IMR-90 (cell line): ENCODE results near the gene PTPRG. TPM values are rescaled to one million over a fixed set of nuclear protein-coding genes. Genes with fewer than 3 reads are reported as not detected.

Experiments used
- ATAC-seq: fragments of 200-7000 bp; cut with Tn5 transposase; 2 replicates; pipeline ENCODE4 v1.9.1; 2020; ENCODE audit warnings: low read depth, mild to moderate bottlenecking, moderate library complexity
- BruUV-seq: library from RNA; stranded (reverse); fragments of 400-500 nt; replicated peaks from 2 replicates; lab custom pipeline; 2021; lab: Mats Ljungman, UMichigan
- CTCF ChIA-PET: fragments of 300-600 bp; formaldehyde crosslinking; extraction: SDS; loops from one replicate; lab custom pipeline; 2021; ENCODE audit warnings: antibody characterized with exemption; lab: Yijun Ruan, JAX
- POLR2A ChIA-PET: fragments of 300-600 bp; sonication (Branson Sonifier 250); formaldehyde crosslinking; loops from one replicate; lab custom pipeline; 2022; ENCODE audit warnings: antibody characterized with exemption; ENCODE audit not compliant: unreplicated experiment; lab: Charles Lee
- DNase-seq: peaks from one replicate; pipeline ENCODE4 v3.0.0; 2013
- H2AFZ ChIP-seq: replicated peaks from 2 replicates; pipeline ENCODE3; 2013; ENCODE audit warnings: low read length, mild to moderate bottlenecking; ENCODE audit not compliant: poor library complexity
- H2AK5ac ChIP-seq: 2 replicates; pipeline ENCODE4 v1.6.1; 2013; ENCODE audit warnings: low read depth, low read length, inconsistent platforms
- H2AK9ac ChIP-seq: replicated peaks from 2 replicates; pipeline ENCODE3; 2013; ENCODE audit warnings: mild to moderate bottlenecking, low read depth, low read length, moderate library complexity; ENCODE audit not compliant: poor library complexity
- H2BK120ac ChIP-seq: 2 replicates; pipeline ENCODE4 v1.6.1; 2013; ENCODE audit warnings: low read depth, low read length, inconsistent platforms
- H2BK15ac ChIP-seq: 3 replicates; pipeline ENCODE4 v1.6.1; 2013; ENCODE audit warnings: low read depth, low read length, inconsistent platforms
- H2BK20ac ChIP-seq: 2 replicates; pipeline ENCODE4 v1.6.1; 2013; ENCODE audit warnings: low read depth, mild to moderate bottlenecking, inconsistent platforms, low read length, moderate library complexity
- H2BK5ac ChIP-seq: 2 replicates; pipeline ENCODE4 v1.6.1; 2013; ENCODE audit warnings: mild to moderate bottlenecking, low read depth, low read length, inconsistent platforms; ENCODE audit not compliant: poor library complexity, severe bottlenecking
- H3K14ac ChIP-seq: replicated peaks from 2 replicates; pipeline ENCODE4 v1.6.1; 2013; ENCODE audit warnings: low read depth, low read length, inconsistent platforms
- H3K18ac ChIP-seq: 2 replicates; pipeline ENCODE4 v1.6.1; 2013; ENCODE audit warnings: low read depth, low read length, control low read depth
- H3K23ac ChIP-seq: 2 replicates; pipeline ENCODE4 v1.6.1; 2013; ENCODE audit warnings: low read depth, low read length, inconsistent platforms
- H3K27ac ChIP-seq: 2 replicates; pipeline ENCODE4 v1.5.1; 2013; ENCODE audit warnings: mild to moderate bottlenecking, control low read depth, low read length; ENCODE audit not compliant: insufficient read depth
- H3K27me3 ChIP-seq: 2 replicates; pipeline ENCODE4 v1.6.1; 2013; ENCODE audit warnings: low read length; ENCODE audit not compliant: control insufficient read depth, insufficient read depth
- H3K36me3 ChIP-seq: 2 replicates; pipeline ENCODE4 v1.6.1; 2013; ENCODE audit warnings: low read length, mixed read lengths; ENCODE audit not compliant: control insufficient read depth, insufficient read depth
- H3K4ac ChIP-seq: 2 replicates; pipeline ENCODE4 v1.6.1; 2013; ENCODE audit warnings: low read depth, low read length, inconsistent platforms
- H3K4me1 ChIP-seq: 2 replicates; pipeline ENCODE4 v1.6.1; 2013; ENCODE audit warnings: low read length, mixed read lengths; ENCODE audit not compliant: control insufficient read depth, insufficient read depth
- H3K4me2 ChIP-seq: 2 replicates; pipeline ENCODE4 v1.6.1; 2013; ENCODE audit warnings: low read depth, mild to moderate bottlenecking, control low read depth, low read length, moderate library complexity
- H3K4me3 ChIP-seq: 2 replicates; pipeline ENCODE4 v1.5.1; 2013; ENCODE audit warnings: low read depth, mild to moderate bottlenecking, control low read depth, low read length, moderate library complexity; ENCODE audit not compliant: insufficient read depth
- H3K56ac ChIP-seq: 2 replicates; pipeline ENCODE4 v1.6.1; 2013; ENCODE audit warnings: low read length, inconsistent platforms; ENCODE audit not compliant: insufficient read depth; ENCODE audit errors: extremely low read depth
- H3K79me1 ChIP-seq, 2 experiments: 2 replicates each; pipeline ENCODE4 v1.6.1; 2013; ENCODE audit warnings: low read length in 2 of 2, inconsistent platforms in 1 of 2, low read depth in 1 of 2
- H3K9ac ChIP-seq: 2 replicates; pipeline ENCODE4 v1.6.1; 2013; ENCODE audit warnings: low read depth, low read length, control low read depth
- H3K9me1 ChIP-seq: 2 replicates; pipeline ENCODE4 v1.6.1; 2013; ENCODE audit warnings: low read length, inconsistent platforms; ENCODE audit not compliant: insufficient read depth
- H3K9me3 ChIP-seq: 2 replicates; pipeline ENCODE4 v1.6.1; 2013; ENCODE audit warnings: low read length; ENCODE audit not compliant: control insufficient read depth, insufficient read depth
- H4K20me1 ChIP-seq: 2 replicates; pipeline ENCODE4 v1.6.1; 2013; ENCODE audit warnings: low read length, inconsistent platforms; ENCODE audit not compliant: insufficient read depth
- H4K5ac ChIP-seq: 2 replicates; pipeline ENCODE4 v1.6.1; 2013; ENCODE audit warnings: mild to moderate bottlenecking, low read depth, low read length, control low read depth
- H4K8ac ChIP-seq, 2 experiments: 2 replicates each; pipeline ENCODE4 v1.6.1; 2013; ENCODE audit warnings: low read depth in 2 of 2, low read length in 2 of 2, control low read depth in 1 of 2, inconsistent platforms in 1 of 2
- H4K91ac ChIP-seq: 2 replicates; pipeline ENCODE4 v1.6.1; 2013; ENCODE audit warnings: low read depth, low read length, inconsistent platforms; ENCODE audit not compliant: insufficient read depth
- BHLHE40 ChIP-seq: fragments of 150-350 bp; IDR thresholded peaks from 2 replicates; pipeline ENCODE4 v1.6.1; 2016; ENCODE audit warnings: mild to moderate bottlenecking, low read depth, low read length
- CEBPB ChIP-seq: IDR thresholded peaks from 2 replicates; pipeline ENCODE4 v1.6.1; 2012; ENCODE audit warnings: low read depth, low read length, improper control_type of control experiment
- ELK1 ChIP-seq: fragments of 150-350 bp; IDR thresholded peaks from 2 replicates; pipeline ENCODE4 v1.6.1; 2016; ENCODE audit warnings: low read depth, mild to moderate bottlenecking, low read length, moderate library complexity, borderline replicate concordance
- FOS ChIP-seq: fragments of 150-350 bp; IDR thresholded peaks from 2 replicates; pipeline ENCODE4 v1.6.1; 2016; ENCODE audit warnings: low read depth, low read length
- MAFK ChIP-seq: IDR thresholded peaks from 2 replicates; pipeline ENCODE4 v1.6.1; 2012; ENCODE audit warnings: low read depth, low read length, improper control_type of control experiment
- MAZ ChIP-seq: IDR thresholded peaks from 2 replicates; pipeline ENCODE4 v1.6.1; 2012; ENCODE audit warnings: low read depth, mild to moderate bottlenecking, low read length, improper control_type of control experiment, moderate library complexity, borderline replicate concordance
- MXI1 ChIP-seq: IDR thresholded peaks from 2 replicates; pipeline ENCODE4 v1.6.1; 2012; ENCODE audit warnings: low read depth, mild to moderate bottlenecking, low read length, moderate library complexity, borderline replicate concordance
- NFE2L2 ChIP-seq: fragments of 150-350 bp; IDR thresholded peaks from 2 replicates; pipeline ENCODE4 v1.6.1; 2016; ENCODE audit warnings: low read depth, mild to moderate bottlenecking, low read length
- POLR2A ChIP-seq: IDR thresholded peaks from 2 replicates; pipeline ENCODE4 v1.6.1; 2012; ENCODE audit warnings: mild to moderate bottlenecking, low read depth, low read length
- RAD21 ChIP-seq: IDR thresholded peaks from 2 replicates; pipeline ENCODE4 v1.6.1; 2012; ENCODE audit warnings: low read length, improper control_type of control experiment
- RCOR1 ChIP-seq: IDR thresholded peaks from 2 replicates; pipeline ENCODE4 v1.6.1; 2012; ENCODE audit warnings: mild to moderate bottlenecking, low read length, improper control_type of control experiment; ENCODE audit not compliant: insufficient replicate concordance
- RFX5 ChIP-seq: IDR thresholded peaks from 2 replicates; pipeline ENCODE4 v1.8.0; 2012; ENCODE audit warnings: low read depth, mild to moderate bottlenecking, low read length, moderate library complexity
- SMC3 ChIP-seq: fragments of 150-350 bp; IDR thresholded peaks from 2 replicates; pipeline ENCODE4 v1.6.1; 2016; ENCODE audit warnings: low read depth, mild to moderate bottlenecking, antibody characterized with exemption, low read length, moderate library complexity
- WGBS, 2 experiments: methylation state at CpG; one replicate each; pipeline versions ENCODE4 v1.1.5 to v1.1.7; 2013; ENCODE audit warnings: missing lambda C conversion rate in 2 of 2; ENCODE audit not compliant: insufficient read length in 1 of 2; ENCODE audit errors: extremely low coverage in 2 of 2; 5-methylcytosine and 5-hydroxymethylcytosine counted together
- dilution Hi-C: fragments of 300-500 bp; cut with HindIII; formaldehyde crosslinking; loops from one replicate; pipeline ENCODE4 v1.14.3; 2018; ENCODE audit warnings: low sequenced_read_pairs; ENCODE audit not compliant: unreplicated experiment
- in situ Hi-C: fragments of 300-500 bp; cut with MboI; formaldehyde crosslinking; loops from 3 replicates; pipeline ENCODE4 v1.14.3; 2019; ENCODE audit warnings: low sequenced_read_pairs, inconsistent platforms, mixed read lengths
- intact Hi-C: fragments of 100-400 bp; cut with micrococcal nuclease; formaldehyde crosslinking; loops from 2 replicates; pipeline ENCODE4 v1.10.0; 2022
- polyA plus RNA-seq, 3 experiments: library from polyadenylated mRNA; depleted of rRNA; stranded (reverse); fragments of >200 nt; gene quantifications; 2 replicates each; pipeline ENCODE4 v1.2.3, GENCODE V29; 2012; ENCODE audit warnings: low replicate concordance in 1 of 3
- total RNA-seq: library from RNA; depleted of rRNA; stranded (reverse); fragments of >200 nt; gene quantifications from 2 replicates; pipeline ENCODE4 v1.2.3, GENCODE V29; 2012

PTPRG gene
- total and polyA plus RNA-seq, 2 of the 4 experiments (the other 2 are of a cell fraction), result 7.7 to 31.0 TPM

- TF ChIP-seq BHLHE40, result no peak
- no peak for TF ChIP-seq MXI1
- no peak for TF ChIP-seq CEBPB
Observed at GRCh38 chr3:62253971-62254370, 692.6 kb downstream of the PTPRG start (continued).

GRCh38 chr3:62255758-62256157 is 694.4 kb downstream of the PTPRG start:
- DNase-seq (no peak), ATAC-seq (no peak)
- Histone ChIP-seq H4K91ac (no peak overlapping the region), H2AK9ac (no peak overlapping the region), H3K56ac (no peak overlapping the region), H4K20me1 (no peaks in the 10 kb centered on the region), H3K27me3 (no peaks in the 10 kb centered on the region), H3K14ac (no peak overlapping the region), H3K18ac (no peak overlapping the region), H2AK5ac (no peak overlapping the region), H2BK20ac (no peak overlapping the region), H3K79me1 (no peaks in the 10 kb centered on the region), H3K9me3 (no peaks in the 10 kb centered on the region), H3K4ac (no peak overlapping the region), H3K36me3 (peaks cover 2% of the 10 kb centered on the region; the same call in 1 of the 2 replicates), H3K9me1 (peaks cover 2% of the 10 kb centered on the region; the same call in 1 of the 2 replicates), H2BK120ac (no peak overlapping the region), H2BK15ac (no peak overlapping the region), H4K5ac (no peak overlapping the region), H2BK5ac (no peak overlapping the region), H3K23ac (no peak overlapping the region), H2AFZ (no peak overlapping the region), H3K27ac (no peak overlapping the region), H4K8ac (no peak overlapping the region), H3K4me1 (no peaks in the 10 kb centered on the region), H3K9ac (no peak overlapping the region), H3K4me3 (no peak overlapping the region), H3K4me2 (no peak overlapping the region)
- CTCF ChIA-PET, result interaction anchor here (1.0 kb wide), 1 partner anchor 20 kb away, joined by 3 read pairs; no protein-coding TSS in a partner anchor
- in situ Hi-C loops (no loop called here), dilution Hi-C loops (no loop called here), intact Hi-C loops (no loop called here)
- no peak for TF ChIP-seq BHLHE40
- no peak for TF ChIP-seq RAD21
- TF ChIP-seq MAZ, result no peak
- TF ChIP-seq RFX5, result no peak
- no peak for TF ChIP-seq POLR2A
- no peak for TF ChIP-seq CEBPB
- no peak for TF ChIP-seq MAFK
- TF ChIP-seq SMC3, result no peak
- TF ChIP-seq FOS, result no peak
- TF ChIP-seq NFE2L2, result no peak
- TF ChIP-seq ELK1, result no peak
- TF ChIP-seq RCOR1, result no peak
- no TSS peak for BruUV-seq
- POLR2A ChIA-PET, result no interaction called here
- no CpG with 5 or more reads among the region's 2 CpGs for WGBS, 2 experiments
